ACC112 (cell line): ENCODE measurements around the gene SUGCT.

ENCODE experiments used
- H2AFZ ChIP-seq: fragments of 200-600 bp; sonication (generic); one replicate; pipeline ENCODE4 v1.6.0; 2017; ENCODE audit warnings: antibody characterized with exemption, low read length; ENCODE audit not compliant: unreplicated experiment
- H3K27ac ChIP-seq: fragments of 200-600 bp; sonication (generic); 2 replicates; pipeline ENCODE4 v1.5.1; 2014; ENCODE audit warnings: low read depth, mild to moderate bottlenecking, antibody characterized with exemption, low read length, moderate library complexity
- H3K27me3 ChIP-seq: fragments of 200-600 bp; sonication (generic); 2 replicates; pipeline ENCODE4 v1.6.1; 2014; ENCODE audit warnings: mild to moderate bottlenecking, antibody characterized with exemption, low read length, moderate library complexity, mixed read lengths; ENCODE audit not compliant: insufficient read depth
- H3K36me3 ChIP-seq: fragments of 200-600 bp; sonication (generic); 2 replicates; pipeline ENCODE4 v1.6.1; 2016; ENCODE audit warnings: mild to moderate bottlenecking, antibody characterized with exemption, low read length, moderate library complexity, mixed read lengths; ENCODE audit not compliant: insufficient read depth
- H3K4me1 ChIP-seq: fragments of 200-600 bp; sonication (generic); one replicate; pipeline ENCODE4 v1.6.1; 2016; ENCODE audit warnings: low read length, mixed read lengths; ENCODE audit not compliant: insufficient read depth, unreplicated experiment, control insufficient read depth
- H3K4me3 ChIP-seq: fragments of 200-600 bp; sonication (generic); 2 replicates; pipeline ENCODE4 v1.5.1; 2014; ENCODE audit warnings: mild to moderate bottlenecking, low read depth, low read length
- H3K79me2 ChIP-seq: fragments of 200-600 bp; sonication (generic); one replicate; pipeline ENCODE4 v1.6.0; 2016; ENCODE audit warnings: low read length; ENCODE audit not compliant: control insufficient read depth, unreplicated experiment, insufficient read depth

The SUGCT gene

GRCh38 chr7:40851001-40851400 is 716.2 kb downstream of the SUGCT start:
- H3K36me3 ChIP-seq, result no peaks in the 10 kb centered on the region
- no peak overlapping the region for H2AFZ ChIP-seq
- no peaks in the 10 kb centered on the region for H3K4me1 ChIP-seq
- H3K79me2 ChIP-seq, result no peaks in the 10 kb centered on the region
- no peaks in the 10 kb centered on the region for H3K27me3 ChIP-seq
- no peak overlapping the region for H3K4me3 ChIP-seq
- H3K27ac ChIP-seq, result no peak overlapping the region

GRCh38 chr7:40859076-40859475 is 724.3 kb downstream of the SUGCT start:
- Histone ChIP-seq H3K36me3 (no peaks in the 10 kb centered on the region), H3K27ac (no peak overlapping the region), H3K27me3 (no peaks in the 10 kb centered on the region), H2AFZ (no peak overlapping the region), H3K79me2 (no peaks in the 10 kb centered on the region), H3K4me3 (no peak overlapping the region), H3K4me1 (no peaks in the 10 kb centered on the region)

DNA sequence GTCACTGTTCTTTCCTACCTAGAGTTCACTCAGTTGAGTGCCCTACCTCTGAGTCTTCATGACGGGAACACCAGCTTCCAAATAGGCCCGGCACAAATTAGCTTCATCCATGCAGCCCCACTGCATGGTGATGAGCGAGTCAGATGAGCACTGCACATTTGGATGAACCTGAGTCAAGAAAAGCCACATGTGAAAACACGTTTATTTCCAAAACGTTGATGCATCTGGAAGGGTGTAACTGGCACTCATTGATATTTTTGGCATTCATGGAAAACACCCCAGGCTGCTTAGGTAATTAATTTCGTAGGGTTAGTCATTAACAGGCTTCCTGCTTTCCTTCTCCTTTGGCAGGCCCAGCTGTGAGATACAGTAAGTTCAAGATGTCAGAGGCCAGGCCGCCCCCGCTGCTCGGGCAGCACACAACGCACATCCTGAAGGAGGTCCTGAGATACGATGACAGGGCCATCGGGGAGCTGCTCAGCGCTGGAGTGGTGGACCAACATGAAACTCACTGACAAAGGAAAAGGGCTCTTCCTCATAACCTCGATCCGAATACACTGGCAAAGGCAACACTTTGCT is 725.2 kb downstream of the SUGCT start:
- H2AFZ ChIP-seq, result no peak overlapping the region
- no peak overlapping the region for H3K4me3 ChIP-seq
- no peaks in the 10 kb centered on the region for H3K79me2 ChIP-seq
- H3K36me3 ChIP-seq, result no peaks in the 10 kb centered on the region
- no peaks in the 10 kb centered on the region for H3K27me3 ChIP-seq
- H3K27ac ChIP-seq, result no peak overlapping the region
- H3K4me1 ChIP-seq, result no peaks in the 10 kb centered on the region

GRCh38 chr7:40865441-40866233 is 730.8 kb downstream of the SUGCT start:
- H2AFZ ChIP-seq, result no peak overlapping the region
- H3K79me2 ChIP-seq, result no peaks in the 10 kb centered on the region
- no peaks in the 10 kb centered on the region for H3K36me3 ChIP-seq
- no peaks in the 10 kb centered on the region for H3K27me3 ChIP-seq
- no peak overlapping the region for H3K4me3 ChIP-seq
- H3K4me1 ChIP-seq, result no peaks in the 10 kb centered on the region
- no peak overlapping the region for H3K27ac ChIP-seq

- H3K36me3 ChIP-seq, result no peaks in the 10 kb centered on the region
- no peak overlapping the region for H3K4me3 ChIP-seq
- H3K27me3 ChIP-seq, result no peaks in the 10 kb centered on the region
- no peak overlapping the region for H2AFZ ChIP-seq
- H3K4me1 ChIP-seq, result no peaks in the 10 kb centered on the region
- H3K27ac ChIP-seq, result no peak overlapping the region
- no peaks in the 10 kb centered on the region for H3K79me2 ChIP-seq
Observed at GRCh38 chr7:40866601-40867000, 731.8 kb downstream of the SUGCT start.

GRCh38 chr7:40870108-40870507 is 735.3 kb downstream of the SUGCT start:
- Histone ChIP-seq H3K4me1 (no peaks in the 10 kb centered on the region), H3K27ac (no peak overlapping the region), H3K36me3 (no peaks in the 10 kb centered on the region), H3K4me3 (no peak overlapping the region), H3K79me2 (no peaks in the 10 kb centered on the region), H2AFZ (no peak overlapping the region), H3K27me3 (no peaks in the 10 kb centered on the region)

- Histone ChIP-seq H3K36me3 (no peaks in the 10 kb centered on the region), H2AFZ (no peak overlapping the region), H3K4me1 (no peaks in the 10 kb centered on the region), H3K27ac (no peak overlapping the region), H3K4me3 (no peak overlapping the region), H3K27me3 (no peaks in the 10 kb centered on the region), H3K79me2 (no peaks in the 10 kb centered on the region)
Observed at GRCh38 chr7:40873248-40873647, 738.4 kb downstream of the SUGCT start.

DNA sequence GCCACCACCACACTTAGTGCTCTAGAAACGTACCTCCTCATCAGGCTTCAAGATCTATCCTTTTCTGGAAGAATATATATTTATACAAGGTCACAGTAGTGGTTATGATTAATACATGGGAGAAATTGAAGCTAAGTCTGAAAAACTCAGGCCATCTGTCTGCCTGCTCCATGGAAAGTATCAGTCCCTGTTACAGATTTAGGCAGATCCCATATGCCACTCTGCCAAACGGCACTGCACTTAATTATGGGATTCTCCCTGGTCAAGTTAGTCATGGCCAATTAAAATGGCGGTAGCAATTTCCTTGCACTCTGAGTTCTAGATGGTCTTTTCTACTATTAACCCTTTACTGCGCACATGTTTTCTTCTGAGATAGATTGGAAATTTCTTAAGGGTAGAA is 740.0 kb downstream of the SUGCT start:
- no peak overlapping the region for H2AFZ ChIP-seq
- no peaks in the 10 kb centered on the region for H3K36me3 ChIP-seq
- H3K4me3 ChIP-seq, result no peak overlapping the region
- no peak overlapping the region for H3K27ac ChIP-seq
- H3K79me2 ChIP-seq, result no peaks in the 10 kb centered on the region
- H3K4me1 ChIP-seq, result peaks cover 2% of the 10 kb centered on the region
- no peaks in the 10 kb centered on the region for H3K27me3 ChIP-seq

GRCh38 chr7:40876601-40877000 is 741.8 kb downstream of the SUGCT start:
- Histone ChIP-seq H3K36me3 (no peaks in the 10 kb centered on the region), H2AFZ (no peak overlapping the region), H3K4me3 (no peak overlapping the region), H3K79me2 (no peaks in the 10 kb centered on the region), H3K27me3 (no peaks in the 10 kb centered on the region), H3K27ac (no peak overlapping the region), H3K4me1 (peaks cover 9% of the 10 kb centered on the region)

- H3K4me1 ChIP-seq, result peaks cover 9% of the 10 kb centered on the region
- no peak overlapping the region for H3K27ac ChIP-seq
- H3K4me3 ChIP-seq, result no peak overlapping the region
- no peaks in the 10 kb centered on the region for H3K27me3 ChIP-seq
- no peak overlapping the region for H2AFZ ChIP-seq
- no peaks in the 10 kb centered on the region for H3K36me3 ChIP-seq
- no peaks in the 10 kb centered on the region for H3K79me2 ChIP-seq
Observed at GRCh38 chr7:40879941-40880543, 745.2 kb downstream of the SUGCT start.

DNA sequence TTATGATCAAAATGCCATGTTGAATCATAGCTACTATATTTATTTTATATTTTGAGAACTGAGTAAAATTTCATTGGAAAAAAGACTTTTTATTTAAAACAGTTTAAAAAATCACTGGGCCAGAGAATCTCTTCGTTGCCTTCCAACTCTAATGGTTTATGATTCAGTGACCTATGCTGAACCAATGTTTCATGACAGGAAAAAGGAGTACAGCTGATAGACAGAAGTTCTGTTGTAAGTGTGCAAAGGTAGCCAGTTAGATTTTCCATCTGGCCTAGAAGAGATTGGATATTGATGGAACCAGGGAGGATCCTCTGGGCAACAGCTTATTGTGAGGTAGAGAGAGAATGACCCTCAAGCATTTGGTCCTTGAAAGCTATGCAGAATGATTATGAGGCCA is 745.8 kb downstream of the SUGCT start:
- Histone ChIP-seq H3K4me3 (no peak overlapping the region), H3K36me3 (no peaks in the 10 kb centered on the region), H3K27ac (no peak overlapping the region)

More for the DNA sequence above, 745.8 kb downstream of the SUGCT start:
- no peaks in the 10 kb centered on the region for H3K27me3 ChIP-seq
- peaks cover 13% of the 10 kb centered on the region for H3K4me1 ChIP-seq
- H2AFZ ChIP-seq, result no peak overlapping the region
- H3K79me2 ChIP-seq, result no peaks in the 10 kb centered on the region
